GM20000 (cell line): ENCODE results near the gene ISCU.
"Not testable (repeated sequence)": the region's sequence is repeated elsewhere in the genome, so short reads cannot be mapped to it uniquely, and the experiment has no call there.

Source experiments
- DNase-seq: peaks from one replicate; pipeline ENCODE4 v3.0.0; 2012; ENCODE audit warnings: low spot score
- CTCF ChIP-seq: IDR thresholded peaks from 2 replicates; pipeline ENCODE4 v1.5.1; 2012; ENCODE audit warnings: mild to moderate bottlenecking, control low read depth; ENCODE audit errors: extremely low read depth, missing control alignments

The ISCU gene

GRCh38 chr12:108547686-108548085 is 14.7 kb upstream of the ISCU start:
- TF ChIP-seq CTCF, result no peak
- no peak for DNase-seq

- TF ChIP-seq CTCF, result no peak
- DNase-seq, result no peak
These were observed 13.4 kb upstream of the ISCU start for GRCh38 chr12:108548954-108549521.

GRCh38 chr12:108551535-108551934 is 10.9 kb upstream of the ISCU start:
- no peak for DNase-seq
- TF ChIP-seq CTCF, result no peak

- no peak for DNase-seq
- no peak for TF ChIP-seq CTCF
These were observed 8.6 kb upstream of the ISCU start for GRCh38 chr12:108553799-108554198.

GRCh38 chr12:108555383-108555782 is 7.0 kb upstream of the ISCU start:
- not testable (repeated sequence) for DNase-seq

GRCh38 chr12:108559007-108559655 is 3.3 kb upstream of the ISCU start:
- TF ChIP-seq CTCF, result no peak
- no peak for DNase-seq

- no peak for TF ChIP-seq CTCF
- DNase-seq, result no peak
These were observed 2.6 kb upstream of the ISCU start for GRCh38 chr12:108559748-108560147.

- DNase-seq, result no peak
These were observed 2.1 kb upstream of the ISCU start for GRCh38 chr12:108560321-108560721.

More at GRCh38 chr12:108560321-108560721, 2.1 kb upstream of the ISCU start:
- TF ChIP-seq CTCF, result no peak
